ENCODE results near the gene NHSL1. TPM values are rescaled to one million over a fixed set of nuclear protein-coding genes. Genes with fewer than 3 reads are reported as not detected.

NHSL1 gene
- total and polyA plus RNA-seq, 2 donors (not counting 3 experiments of a cell fraction or from before 2014, with no cell fraction given): 24.8 to 55.0 TPM

- dilution Hi-C loops (cut with MboI; ENCODE audit: extremely low pct_ligation_motif_present, low sequenced_read_pairs) (no loop called here), intact Hi-C loops (cut with micrococcal nuclease) (no loop called here)
- Histone ChIP-seq H3K9me3 (replicated peaks; ENCODE audit: control insufficient read depth, insufficient read depth, low read length) (no peaks in the 10 kb centered on the region), H3K4me1 (ENCODE audit: control insufficient read depth, extremely low read depth, insufficient read depth, low read length) (no peaks in the 10 kb centered on the region), H3K4me2 (ENCODE audit: insufficient read depth, low read length) (no peak overlapping the region), H3K27me3 (ENCODE audit: control insufficient read depth in 2 of 2, insufficient read depth in 2 of 2, low read length in 2 of 2) (no peaks in the 10 kb centered on the region), H3K79me2 (ENCODE audit: control insufficient read depth, insufficient read depth, low read length) (no peaks in the 10 kb centered on the region), H3K4me3 (replicated peaks in 1 of 3; ENCODE audit: insufficient read depth in 1 of 3, low read depth in 1 of 3, low read length in 3 of 3) (no peak overlapping the region), H3K9me1 (replicated peaks; ENCODE audit: control insufficient read depth, extremely low read depth, insufficient read depth, low read length) (no peaks in the 10 kb centered on the region), H3K27ac (ENCODE audit: insufficient read depth, low read depth, low read length) (no peak overlapping the region), H4K20me1 (replicated peaks; ENCODE audit: control insufficient read depth, extremely low read depth, insufficient read depth, low read length) (no peaks in the 10 kb centered on the region), H2AFZ (ENCODE audit: low read depth, low read length) (no peak overlapping the region), H3K9ac (replicated peaks; ENCODE audit: extremely low read depth, insufficient read depth, low read length) (no peak overlapping the region), H3K36me3 (ENCODE audit: control insufficient read depth in 2 of 2, extremely low read depth in 1 of 2, insufficient read depth in 2 of 2, low read length in 2 of 2) (no peaks in the 10 kb centered on the region)
- CTCF ChIA-PET: interaction anchor here (1.8 kb wide), 1 partner anchor 281 kb away, joined by 7 read pairs; no protein-coding TSS in a partner anchor
- FAIRE-seq (no peak), DNase-seq (ENCODE audit: low read depth, low spot score) (no peak)
- BruUV-seq (replicated peaks): no TSS peak
- POLR2A ChIA-PET: no interaction called here
- no peak for TF ChIP-seq EZH2 (IDR thresholded peaks at IDR 0.05; ENCODE audit: borderline replicate concordance, low read depth, low read length, severe bottlenecking)
- no peak for TF ChIP-seq MYC (IDR thresholded peaks at IDR 0.05; ENCODE audit: low read depth, low read length)
- no peak for TF ChIP-seq POLR2A (IDR thresholded peaks at IDR 0.05; ENCODE audit: low read depth, low read length)
- TF ChIP-seq CTCF (IDR thresholded peaks at IDR 0.05; ENCODE audit: extremely low read depth in 1 of 2, insufficient read depth in 1 of 2, low read depth in 1 of 2, low read length in 2 of 2): no peak
- TF ChIP-seq GATA2 (IDR thresholded peaks at IDR 0.05; ENCODE audit: insufficient read depth, insufficient read length, low read depth, low read length): no peak
- TF ChIP-seq POLR2AphosphoS5 (IDR thresholded peaks at IDR 0.05; ENCODE audit: insufficient read depth, low read depth, low read length): no peak
- no peak for TF ChIP-seq FOS (IDR thresholded peaks at IDR 0.05; ENCODE audit: borderline replicate concordance, insufficient read depth, low read length)
- TF ChIP-seq JUN (IDR thresholded peaks at IDR 0.05; ENCODE audit: borderline replicate concordance, insufficient read depth, insufficient read length, low read depth): no peak
- TF ChIP-seq MAX (IDR thresholded peaks at IDR 0.05; ENCODE audit: insufficient read depth, insufficient read length): no peak
These were observed 102.6 kb downstream of the NHSL1 start for GRCh38 chr6:138396709-138397108.

Measured in endothelial cell of umbilical vein (primary cell).